GM12878 (cell line): ENCODE measurements around the gene IL15. TPM values are rescaled to one million over a fixed set of nuclear protein-coding genes. Genes with fewer than 3 reads are reported as not detected.

Experiments
- ATAC-seq: fragments of 200-7000 bp; cut with Tn5 transposase; 3 replicates; pipeline ENCODE4 v1.9.1; 2020; ENCODE audit warnings: mild to moderate bottlenecking, moderate library complexity
- BruUV-seq: library from RNA; stranded (reverse); fragments of 400-500 nt; replicated peaks from 2 replicates; lab custom pipeline; 2021; lab: Mats Ljungman, UMichigan
- CTCF ChIA-PET: fragments of 300-600 bp; sonication (Branson Sonifier 250); formaldehyde crosslinking; extraction: SDS; loops from one replicate; lab custom pipeline; 2021; ENCODE audit warnings: inconsistent platforms; lab: Yijun Ruan, JAX
- POLR2A ChIA-PET: fragments of 350-600 bp; formaldehyde crosslinking; extraction: SDS; loops from one replicate; lab custom pipeline; 2021; ENCODE audit warnings: inconsistent platforms; lab: Charles Lee
- RAD21 ChIA-PET: fragments of 300-600 bp; sonication (Branson Sonifier 250); formaldehyde crosslinking; loops from one replicate; lab custom pipeline; 2023; ENCODE audit warnings: antibody characterized with exemption; ENCODE audit not compliant: unreplicated experiment; lab: Charles Lee
- SMC1A ChIA-PET: fragments of 300-600 bp; sonication (Branson Sonifier 250); formaldehyde crosslinking; loops from one replicate; lab custom pipeline; 2023; ENCODE audit not compliant: unreplicated experiment, uncharacterized antibody; lab: Charles Lee
- DNase-seq: peaks from one replicate; pipeline ENCODE4 v3.0.0-alpha.2; 2011; ENCODE audit warnings: low read depth, low spot score
- FAIRE-seq: peaks from 3 replicates; lab custom pipeline; 2011; peaks lifted over from hg19 to GRCh38; lab: Jason Lieb, UNC
- H2AFZ ChIP-seq: 2 replicates; pipeline ENCODE4 v1.6.0; 2011; ENCODE audit warnings: low read depth, low read length, control low read depth; ENCODE audit not compliant: control insufficient read depth
- H3K27ac ChIP-seq: 2 replicates; pipeline ENCODE4 v1.5.1; 2011; ENCODE audit warnings: control low read depth; ENCODE audit not compliant: control insufficient read depth, insufficient read depth
- H3K27me3 ChIP-seq, 2 experiments: replicated peaks in 1 of 2; 2 replicates each; pipeline versions ENCODE4 v1.6.0 to v1.6.1; 2011; ENCODE audit warnings: low read length in 1 of 2; ENCODE audit not compliant: control insufficient read depth in 2 of 2, insufficient read depth in 2 of 2
- H3K36me3 ChIP-seq, 2 experiments: 2 replicates each; pipeline ENCODE4 v1.5.1; 2011; ENCODE audit warnings: low read length in 1 of 2; ENCODE audit not compliant: control insufficient read depth in 2 of 2, insufficient read depth in 2 of 2
- H3K4me1 ChIP-seq: 2 replicates; pipeline ENCODE4 v1.6.1; 2011; ENCODE audit warnings: mild to moderate bottlenecking, low read length, moderate library complexity, mixed read lengths; ENCODE audit not compliant: control insufficient read depth, insufficient read depth
- H3K4me2 ChIP-seq: 2 replicates; pipeline ENCODE4 v1.6.0; 2011; ENCODE audit warnings: control low read depth; ENCODE audit not compliant: control insufficient read depth, insufficient read depth
- H3K4me3 ChIP-seq: fragments of 200-600 bp; sonication (generic); 2 replicates; pipeline ENCODE4 v1.5.1; 2016
- H3K79me2 ChIP-seq: 2 replicates; pipeline ENCODE4 v1.6.0; 2011; ENCODE audit warnings: low read length; ENCODE audit not compliant: control insufficient read depth, insufficient read depth
- H3K9ac ChIP-seq: 2 replicates; pipeline ENCODE4 v1.8.0; 2011; ENCODE audit warnings: low read length, control low read depth, mixed read lengths; ENCODE audit not compliant: control insufficient read depth, insufficient read depth
- H3K9me3 ChIP-seq: replicated peaks from 3 replicates; pipeline ENCODE4 v1.5.1; 2011; ENCODE audit warnings: mild to moderate bottlenecking, low read length; ENCODE audit not compliant: control insufficient read depth, insufficient read depth
- H4K20me1 ChIP-seq: 2 replicates; pipeline ENCODE4 v1.6.0; 2011; ENCODE audit not compliant: control insufficient read depth, insufficient read depth
- CHD2 ChIP-seq: IDR thresholded peaks from 2 replicates; pipeline ENCODE4 v1.6.1; 2011; ENCODE audit warnings: low read depth, low read length, improper control_type of control experiment, borderline replicate concordance
- DPF2 ChIP-seq: fragments of 450-650 bp; IDR thresholded peaks from 2 replicates; pipeline ENCODE4 v1.6.1; 2017; ENCODE audit warnings: mild to moderate bottlenecking
- EED ChIP-seq: sonication (generic); IDR thresholded peaks from 2 replicates; pipeline ENCODE4 v1.6.1; 2016; ENCODE audit warnings: antibody characterized with exemption, low read depth
- KAT2A ChIP-seq: conservative IDR thresholded peaks from 2 replicates; pipeline ENCODE4 v1.6.1; 2011; ENCODE audit warnings: low read depth, low read length; ENCODE audit not compliant: control insufficient read depth
- KLF5 ChIP-seq: fragments of 450-650 bp; IDR thresholded peaks from 2 replicates; pipeline ENCODE4 v1.6.1; 2014; ENCODE audit warnings: mild to moderate bottlenecking; ENCODE audit not compliant: partially characterized antibody
- MTA3 ChIP-seq: IDR thresholded peaks from 2 replicates; pipeline ENCODE4 v1.6.1; 2012; ENCODE audit warnings: low read length, inconsistent platforms, borderline replicate concordance
- MYC ChIP-seq: IDR thresholded peaks from 2 replicates; pipeline ENCODE4 v1.6.1; 2011; ENCODE audit warnings: mild to moderate bottlenecking, low read length, moderate library complexity, inconsistent platforms; ENCODE audit not compliant: insufficient read depth, insufficient replicate concordance, insufficient read length, severe bottlenecking
- POLR2AphosphoS5 ChIP-seq: IDR thresholded peaks from 2 replicates; pipeline ENCODE4 v1.6.1; 2011; ENCODE audit warnings: mild to moderate bottlenecking, low read length, inconsistent platforms
- REST ChIP-seq: IDR thresholded peaks from 2 replicates; pipeline ENCODE4 v1.6.1; 2012; ENCODE audit warnings: mild to moderate bottlenecking, low read depth, low read length
- SMAD1 ChIP-seq: fragments of 450-650 bp; IDR thresholded peaks from 2 replicates; pipeline ENCODE4 v1.6.1; 2018; ENCODE audit warnings: mild to moderate bottlenecking, low read depth; ENCODE audit not compliant: partially characterized antibody
- SREBF2 ChIP-seq: IDR thresholded peaks from 2 replicates; pipeline ENCODE4 v1.6.1; 2012; ENCODE audit warnings: mild to moderate bottlenecking, low read length
- TAF1 ChIP-seq: IDR thresholded peaks from 2 replicates; pipeline ENCODE4 v1.6.1; 2011; ENCODE audit warnings: mild to moderate bottlenecking, low read depth, low read length, borderline replicate concordance
- TARDBP ChIP-seq: IDR thresholded peaks from 2 replicates; pipeline ENCODE4 v1.6.1; 2016; ENCODE audit warnings: borderline replicate concordance
- WGBS: methylation state at CpG from one replicate; pipeline ENCODE4 v1.1.6; 2016; ENCODE audit warnings: low lambda C conversion rate; ENCODE audit not compliant: insufficient replicate concordance, insufficient coverage; ENCODE audit errors: missing lambda C conversion rate; 5-methylcytosine and 5-hydroxymethylcytosine counted together
- in situ Hi-C: fragments of 300-500 bp; cut with MboI; formaldehyde crosslinking; loops from 9 replicates; pipeline ENCODE4 v1.14.3; 2018; ENCODE audit warnings: mixed read lengths
- intact Hi-C: fragments of 100-400 bp; cut with micrococcal nuclease; formaldehyde crosslinking; loops from one replicate; pipeline ENCODE4 v1.14.2; 2022; ENCODE audit not compliant: unreplicated experiment
- polyA plus RNA-seq, 11 experiments: library from polyadenylated mRNA; depleted of rRNA in 4 of 11; unstranded in 6 of 11; stranded (reverse) in 5 of 11; fragments of >200 nt; fragmentation: Nextera tagmentation in 4 of 11; fragmentation: Illumina TruSeq in 1 of 11; extraction: Ambion mirVana in 4 of 11; extraction: Trizol in 1 of 11; gene quantifications; 1 replicate in 1 of 11; 2 replicates in 10 of 11; pipeline versions ENCODE4 v1.2.1 to v1.2.3, GENCODE V29; 2011 to 2016; ENCODE audit warnings: inconsistent platforms in 2 of 11, missing spikeins in 2 of 11, low read depth in 1 of 11
- total RNA-seq, 4 experiments: library from RNA; depleted of rRNA in 3 of 4; stranded (reverse); fragments of >200 nt in 3 of 4; fragmentation: Illumina TruSeq in 1 of 4; extraction: Trizol in 1 of 4; gene quantifications; 2 replicates each; pipeline versions ENCODE4 v1.2.1 to v1.2.3, GENCODE V29; 2013 to 2021

The IL15 gene
- total and polyA plus RNA-seq, 10 of the 15 experiments (the other 5 are each of a cell fraction or from before 2014, with no cell fraction given) = 6.0 to 11.4 (median 8.2) TPM

DNA sequence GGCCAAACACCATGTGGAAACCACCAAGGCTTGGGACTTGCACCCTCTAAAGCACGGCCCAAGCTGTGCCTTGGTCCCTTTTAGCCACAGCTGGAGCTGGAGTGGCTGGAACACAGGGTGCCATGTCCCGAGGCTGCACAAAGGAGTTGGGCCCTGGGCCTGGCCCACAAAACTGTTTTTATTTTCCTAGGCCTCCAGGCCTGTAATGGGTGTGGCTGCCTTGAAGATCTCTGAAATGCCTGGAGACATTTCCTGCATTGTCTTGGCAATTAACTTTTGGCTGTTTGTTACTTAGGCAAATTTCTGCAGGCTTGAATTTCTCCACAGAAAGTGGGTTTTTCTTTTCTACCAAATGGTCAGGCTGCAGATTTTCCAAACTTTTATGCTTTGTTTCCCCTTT, 55.7 kb downstream of the IL15 start:
- DNase-seq (no peak), FAIRE-seq (no peak), ATAC-seq (no peak)
- Histone ChIP-seq H3K36me3 (no peaks in the 10 kb centered on the region), H3K9me3 (no peaks in the 10 kb centered on the region; the same call in 2 of the 3 replicates), H3K79me2 (no peaks in the 10 kb centered on the region), H2AFZ (no peak overlapping the region), H3K27me3 (no peaks in the 10 kb centered on the region), H3K9ac (no peak overlapping the region), H4K20me1 (no peaks in the 10 kb centered on the region), H3K27ac (no peak overlapping the region), H3K4me1 (no peaks in the 10 kb centered on the region), H3K4me3 (no peak overlapping the region), H3K4me2 (no peak overlapping the region)
- in situ Hi-C loops = no loop called here
- WGBS = 88% methylated on average over 2 of the region's 2 CpGs
- no TSS peak for BruUV-seq
- CTCF ChIA-PET = no interaction called here
- intact Hi-C loops = no loop called here
- TF ChIP-seq MTA3 = no peak
- TF ChIP-seq TAF1 = no peak
- TF ChIP-seq MYC = no peak
- no peak for TF ChIP-seq DPF2
- TF ChIP-seq POLR2AphosphoS5 = no peak
- TF ChIP-seq KLF5 = no peak
- no peak for TF ChIP-seq CHD2
- no peak for TF ChIP-seq TARDBP
- TF ChIP-seq REST = no peak
- no peak for TF ChIP-seq SMAD1
- no peak for TF ChIP-seq KAT2A
- TF ChIP-seq SREBF2 = no peak
- TF ChIP-seq EED = no peak
- POLR2A ChIA-PET = no interaction called here
- RAD21 ChIA-PET = no interaction called here
- SMC1A ChIA-PET = interaction anchor here (0.9 kb wide), 1 partner anchor 12 kb away, joined by 3 read pairs; no protein-coding TSS in a partner anchor
